HepG2 (cell line): ENCODE measurements around the gene USP17L11. TPM values are rescaled to one million over a fixed set of nuclear protein-coding genes. Genes with fewer than 3 reads are reported as not detected.
"Not testable (repeated sequence)": the region's sequence is repeated elsewhere in the genome, so short reads cannot be mapped to it uniquely, and the experiment has no call there.

Experiments
- ATAC-seq: fragments of 200-7000 bp; cut with Tn5 transposase; 3 replicates; pipeline ENCODE4 v1.9.1; 2020; ENCODE audit warnings: mild to moderate bottlenecking, moderate library complexity
- BruUV-seq: library from RNA; stranded (reverse); fragments of 400-500 nt; replicated peaks from 2 replicates; lab custom pipeline; 2021; lab: Mats Ljungman, UMichigan
- CTCF ChIA-PET: fragments of 300-600 bp; formaldehyde crosslinking; extraction: SDS; loops from one replicate; lab custom pipeline; 2021; ENCODE audit warnings: low total read pairs, inconsistent platforms, low intra/inter-chr PET ratio; lab: Yijun Ruan, JAX
- POLR2A ChIA-PET: fragments of 350-600 bp; sonication (Branson Sonifier 250); formaldehyde crosslinking; loops from one replicate; lab custom pipeline; 2020; ENCODE audit warnings: antibody characterized with exemption, inconsistent platforms; lab: Yijun Ruan, JAX
- DNase-seq: peaks from one replicate; pipeline ENCODE4 v3.0.0-alpha.2; 2015; ENCODE audit warnings: low spot score
- FAIRE-seq: peaks from 3 replicates; lab custom pipeline; 2011; peaks lifted over from hg19 to GRCh38; lab: Jason Lieb, UNC
- H2AFZ ChIP-seq: one replicate; pipeline ENCODE4 v1.6.1; 2011; ENCODE audit warnings: low read length, inconsistent platforms
- H3K27ac ChIP-seq: fragments of 300-600 bp; 3 replicates; pipeline ENCODE4 v1.8.0; 2011; ENCODE audit warnings: mixed run types, mild to moderate bottlenecking, mixed read lengths, low read length, inconsistent platforms; ENCODE audit not compliant: insufficient read depth; ENCODE audit errors: extremely low read length
- H3K27me3 ChIP-seq, 2 experiments: fragments of 200-600 bp in 1 of 2; 2 replicates in 1 of 2; 3 replicates in 1 of 2; pipeline versions ENCODE4 v1.6.0 to v1.8.0; 2011; ENCODE audit warnings: low read length in 2 of 2, mild to moderate bottlenecking in 2 of 2, moderate library complexity in 2 of 2, inconsistent platforms in 1 of 2; ENCODE audit not compliant: insufficient read depth in 2 of 2, control insufficient read depth in 1 of 2
- H3K36me3 ChIP-seq, 2 experiments: fragments of 200-600 bp in 1 of 2; replicated peaks in 1 of 2; 2 replicates in 1 of 2; 3 replicates in 1 of 2; pipeline versions ENCODE4 v1.5.1 to v1.8.0; 2011; ENCODE audit warnings: low read length in 2 of 2, inconsistent platforms in 1 of 2; ENCODE audit not compliant: insufficient read depth in 2 of 2, control insufficient read depth in 1 of 2
- H3K4me1 ChIP-seq: 2 replicates; pipeline ENCODE4 v1.5.1; 2012; ENCODE audit warnings: low read length, inconsistent platforms; ENCODE audit not compliant: insufficient read depth
- H3K4me2 ChIP-seq: 2 replicates; pipeline ENCODE4 v1.6.0; 2011; ENCODE audit warnings: low read depth, low read length, inconsistent platforms
- H3K4me3 ChIP-seq, 3 experiments: fragments of 200-600 bp in 1 of 3; sonication (generic), shearing (Covaris generic) in 1 of 3; replicated peaks in 1 of 3; 2 replicates each; pipeline ENCODE4 v1.5.1; 2011 to 2016; ENCODE audit warnings: low read length in 3 of 3, inconsistent platforms in 2 of 3, low read depth in 2 of 3, mild to moderate bottlenecking in 2 of 3, control low read depth in 1 of 3, mixed read lengths in 1 of 3; ENCODE audit not compliant: insufficient read depth in 1 of 3
- H3K79me2 ChIP-seq: one replicate; pipeline ENCODE4 v1.6.1; 2011; ENCODE audit warnings: low read length, inconsistent platforms; ENCODE audit not compliant: insufficient read depth
- H3K9ac ChIP-seq: 2 replicates; pipeline ENCODE4 v1.6.0; 2011; ENCODE audit warnings: mild to moderate bottlenecking, low read depth, low read length, inconsistent platforms; ENCODE audit not compliant: insufficient read depth
- H3K9me3 ChIP-seq: 2 replicates; pipeline ENCODE4 v1.5.1; 2012; ENCODE audit warnings: mild to moderate bottlenecking, low read length
- H4K20me1 ChIP-seq: 2 replicates; pipeline ENCODE4 v1.6.0; 2011; ENCODE audit warnings: inconsistent platforms, mild to moderate bottlenecking, low read length, moderate library complexity; ENCODE audit not compliant: insufficient read depth
- WGBS: methylation state at CpG from one replicate; pipeline ENCODE4 v1.1.6; 2017; ENCODE audit warnings: low lambda C conversion rate; 5-methylcytosine and 5-hydroxymethylcytosine counted together
- in situ Hi-C: cut with HindIII; loops from 2 replicates; pipeline ENCODE4 v1.10.0; 2017; ENCODE audit warnings: low pct_unique_long_range_greater_than_20kb; ENCODE audit not compliant: extremely low pct_ligation_motif_present
- intact Hi-C: fragments of 100-400 bp; cut with micrococcal nuclease; formaldehyde crosslinking; loops from one replicate; pipeline ENCODE4 v1.10.0; 2022; ENCODE audit not compliant: unreplicated experiment
- polyA plus RNA-seq, 8 experiments: library from polyadenylated mRNA; depleted of rRNA in 3 of 8; stranded (reverse) in 7 of 8; unstranded in 1 of 8; fragments of >200 nt; fragmentation: Illumina TruSeq in 4 of 8; extraction: Trizol in 4 of 8; gene quantifications; 2 replicates each; pipeline versions ENCODE4 v1.2.1 to v1.2.3, GENCODE V29; 2011 to 2016; ENCODE audit warnings: low read depth in 4 of 8, missing spikeins in 1 of 8, mixed read lengths in 1 of 8; ENCODE audit not compliant: insufficient read depth in 1 of 8
- total RNA-seq, 5 experiments: library from RNA; depleted of rRNA; stranded (reverse); fragments of >200 nt; fragmentation: Illumina TruSeq; extraction: Trizol; gene quantifications; 2 replicates each; pipeline ENCODE4 v1.2.3, GENCODE V29; 2016; ENCODE audit warnings: low read depth in 1 of 5

Gene USP17L11
- total and polyA plus RNA-seq, 2 of the 13 experiments (the other 11 are each of a cell fraction or from before 2014, with no cell fraction given): not detected

GRCh38 chr4:9169791-9170459 lies 45.3 kb upstream of the USP17L11 start, which contains the start of gene FAM90A26:
Gene FAM90A26, plus strand, starts transcription at chr4:9170409. Its CDS starts 2,764 bp downstream, at chr4:9173173.
- H3K4me3 ChIP-seq, ATAC-seq, H3K27ac ChIP-seq, H3K4me1 ChIP-seq, H3K9ac ChIP-seq, DNase-seq, H4K20me1 ChIP-seq, H2AFZ ChIP-seq, CTCF ChIA-PET, POLR2A ChIA-PET, FAIRE-seq, H3K79me2 ChIP-seq, BruUV-seq, in situ Hi-C loops, H3K36me3 ChIP-seq, H3K27me3 ChIP-seq, H3K4me2 ChIP-seq, intact Hi-C loops, H3K9me3 ChIP-seq: not testable (repeated sequence)
- WGBS: 100% methylated on average over 3 of the region's 11 CpGs

- BruUV-seq, H3K9ac ChIP-seq, DNase-seq, intact Hi-C loops, H3K79me2 ChIP-seq, in situ Hi-C loops, H3K27ac ChIP-seq, FAIRE-seq, POLR2A ChIA-PET, H4K20me1 ChIP-seq, H3K4me3 ChIP-seq, H3K36me3 ChIP-seq, CTCF ChIA-PET, ATAC-seq, H2AFZ ChIP-seq, H3K4me2 ChIP-seq, H3K27me3 ChIP-seq, H3K9me3 ChIP-seq, H3K4me1 ChIP-seq: not testable (repeated sequence)
- WGBS: 75% methylated on average over 4 of the region's 13 CpGs
Observed at GRCh38 chr4:9210357-9210756, 4.8 kb upstream of the USP17L11 start, which contains the start of gene USP17L10. Gene USP17L10, plus strand, starts transcription at chr4:9210657. Its CDS starts 0 bp downstream, at chr4:9210657.

- CTCF ChIA-PET, H4K20me1 ChIP-seq, DNase-seq, H3K4me1 ChIP-seq, H2AFZ ChIP-seq, H3K9me3 ChIP-seq, in situ Hi-C loops, intact Hi-C loops, H3K36me3 ChIP-seq, ATAC-seq, H3K4me3 ChIP-seq, POLR2A ChIA-PET, H3K4me2 ChIP-seq, BruUV-seq, FAIRE-seq, H3K27ac ChIP-seq, H3K9ac ChIP-seq, H3K79me2 ChIP-seq, H3K27me3 ChIP-seq: not testable (repeated sequence)
- WGBS: 41% methylated on average over 12 of the region's 14 CpGs
Observed at GRCh38 chr4:9214701-9215100, 504 bp upstream of the USP17L11 start.

GRCh38 chr4:9219852-9220251 lies 4.6 kb downstream of the USP17L11 start, which contains the start of gene USP17L12:
Gene USP17L12, plus strand, starts transcription at chr4:9220152. Its CDS starts 0 bp downstream, at chr4:9220152.
- POLR2A ChIA-PET, H3K4me1 ChIP-seq, H3K9me3 ChIP-seq, H3K27ac ChIP-seq, in situ Hi-C loops, BruUV-seq, FAIRE-seq, H3K27me3 ChIP-seq, H3K4me3 ChIP-seq, H3K36me3 ChIP-seq, H3K4me2 ChIP-seq, H3K79me2 ChIP-seq, ATAC-seq, DNase-seq, H4K20me1 ChIP-seq, intact Hi-C loops, H3K9ac ChIP-seq, CTCF ChIA-PET, H2AFZ ChIP-seq: not testable (repeated sequence)
- no CpG with 5 or more reads among the region's 13 CpGs for WGBS
